Esophagus squamous epithelium (tissue), 5 donors: ENCODE data around the gene TMCO4. TPM values are rescaled to one million over a fixed set of nuclear protein-coding genes. Genes with fewer than 3 reads are reported as not detected.

ENCODE experiments used
- DNase-seq: peaks from one replicate; lab custom pipeline; 2025; lab: John Stamatoyannopoulos, UW
- H3K27ac ChIP-seq, 4 donors: fragments of 200-600 bp; sonication (generic); one replicate each; pipeline ENCODE4 v1.5.1; 2016 to 2019; ENCODE audit warnings: mild to moderate bottlenecking in 1 of 4
- H3K27me3 ChIP-seq, 4 donors: fragments of 200-600 bp; sonication (generic); 1 replicate in 3 of 4; 2 replicates in 1 of 4; pipeline versions ENCODE4 v1.5.1 to v1.6.0; 2017 to 2021; ENCODE audit warnings: antibody characterized with exemption in 1 of 4
- H3K36me3 ChIP-seq, 3 donors: fragments of 200-600 bp; sonication (generic); one replicate each; pipeline ENCODE4 v1.5.1; 2016 to 2019
- H3K4me1 ChIP-seq, 3 donors: fragments of 200-600 bp; sonication (generic); one replicate each; pipeline ENCODE4 v1.5.1; 2017 to 2019
- H3K4me3 ChIP-seq, 4 donors: fragments of 200-600 bp; sonication (generic); 1 replicate in 3 of 4; 2 replicates in 1 of 4; pipeline ENCODE4 v1.5.1; 2016 to 2019; ENCODE audit warnings: mild to moderate bottlenecking in 2 of 4, moderate library complexity in 1 of 4
- H3K9me3 ChIP-seq, 3 donors: fragments of 200-600 bp; sonication (generic); one replicate each; pipeline ENCODE4 v1.5.1; 2016 to 2019
- POLR2A ChIP-seq, 4 donors: fragments of 450-650 bp; IDR thresholded peaks; one replicate each; pipeline ENCODE4 v1.6.1; 2017; ENCODE audit warnings: antibody characterized with exemption in 4 of 4, mild to moderate bottlenecking in 4 of 4, moderate library complexity in 3 of 4
- WGBS, 2 donors: methylation state at CpG; one replicate each; pipeline ENCODE4 v1.1.5; 2018; 5-methylcytosine and 5-hydroxymethylcytosine counted together
- intact Hi-C: fragments of 100-400 bp; cut with DNase I; formaldehyde crosslinking; loops from one replicate; pipeline ENCODE4 v1.15.0; 2022
- total RNA-seq, 4 donors: library from RNA; depleted of rRNA; stranded (reverse); fragments of >200 nt; gene quantifications; one replicate each; pipeline ENCODE4 v1.1.0, GENCODE V29; 2016
- TF ChIP-seq, protein P1 (sequence below), 6 experiments: fragments of 450-650 bp in 4 of 6; fragments of 200-600 bp in 2 of 6; sonication (generic) in 2 of 6; IDR thresholded peaks; one replicate each; pipeline ENCODE4 v1.5.1; 2016 to 2019; ENCODE audit warnings: antibody characterized with exemption in 6 of 6, mild to moderate bottlenecking in 4 of 6, moderate library complexity in 4 of 6
- donor health status: DM: yes; HTN: yes; CAD: no.

Gene TMCO4
- total RNA-seq, 4 donors from 2014 or later, result 13.0 to 28.8 (median 21.2) TPM

DNA sequence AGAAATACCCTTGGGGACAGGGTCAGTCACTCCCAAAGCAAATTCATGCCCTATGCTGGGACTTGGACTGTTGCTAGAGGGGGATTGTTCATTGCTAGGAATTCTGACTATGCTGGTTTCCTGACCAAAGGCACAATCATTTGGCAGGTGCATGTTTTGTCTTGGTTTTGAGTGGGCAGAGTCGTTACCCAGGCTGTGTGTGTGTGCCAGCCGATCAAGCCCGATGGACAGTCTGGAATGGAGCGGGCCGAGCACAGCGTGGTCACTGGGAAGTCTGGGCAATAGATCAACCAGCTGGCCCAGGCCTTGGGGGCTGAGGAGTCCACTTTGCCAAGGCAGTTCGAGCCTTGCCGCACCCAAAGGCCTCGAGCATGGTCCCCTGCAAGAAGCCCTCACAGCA lies 74.1 kb downstream of the TMCO4 start:
- no peaks in the 10 kb centered on the region for H3K27me3 ChIP-seq
- 100% methylated on average over 1 to 2 of the region's 9 CpGs for WGBS, 2 donors
- intact Hi-C loops, result no loop called here
- H3K36me3 ChIP-seq, result peaks cover 0 to 89% (median 5%) of the 10 kb centered on the region in 3 donors
- H3K4me1 ChIP-seq, result peaks cover 0 to 13% (median 0%) of the 10 kb centered on the region in 3 donors
- H3K27ac ChIP-seq, result no peak overlapping the region
- peaks cover 0 to 8% (median 7%) of the 10 kb centered on the region in 3 donors for H3K9me3 ChIP-seq
- DNase-seq, result no peak
- TF ChIP-seq, protein P1, sequence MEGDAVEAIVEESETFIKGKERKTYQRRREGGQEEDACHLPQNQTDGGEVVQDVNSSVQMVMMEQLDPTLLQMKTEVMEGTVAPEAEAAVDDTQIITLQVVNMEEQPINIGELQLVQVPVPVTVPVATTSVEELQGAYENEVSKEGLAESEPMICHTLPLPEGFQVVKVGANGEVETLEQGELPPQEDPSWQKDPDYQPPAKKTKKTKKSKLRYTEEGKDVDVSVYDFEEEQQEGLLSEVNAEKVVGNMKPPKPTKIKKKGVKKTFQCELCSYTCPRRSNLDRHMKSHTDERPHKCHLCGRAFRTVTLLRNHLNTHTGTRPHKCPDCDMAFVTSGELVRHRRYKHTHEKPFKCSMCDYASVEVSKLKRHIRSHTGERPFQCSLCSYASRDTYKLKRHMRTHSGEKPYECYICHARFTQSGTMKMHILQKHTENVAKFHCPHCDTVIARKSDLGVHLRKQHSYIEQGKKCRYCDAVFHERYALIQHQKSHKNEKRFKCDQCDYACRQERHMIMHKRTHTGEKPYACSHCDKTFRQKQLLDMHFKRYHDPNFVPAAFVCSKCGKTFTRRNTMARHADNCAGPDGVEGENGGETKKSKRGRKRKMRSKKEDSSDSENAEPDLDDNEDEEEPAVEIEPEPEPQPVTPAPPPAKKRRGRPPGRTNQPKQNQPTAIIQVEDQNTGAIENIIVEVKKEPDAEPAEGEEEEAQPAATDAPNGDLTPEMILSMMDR (IDR thresholded peaks at IDR 0.05), result no peak
- TF ChIP-seq POLR2A (IDR thresholded peaks at IDR 0.05), result no peak
- H3K4me3 ChIP-seq, result no peak overlapping the region

DNA sequence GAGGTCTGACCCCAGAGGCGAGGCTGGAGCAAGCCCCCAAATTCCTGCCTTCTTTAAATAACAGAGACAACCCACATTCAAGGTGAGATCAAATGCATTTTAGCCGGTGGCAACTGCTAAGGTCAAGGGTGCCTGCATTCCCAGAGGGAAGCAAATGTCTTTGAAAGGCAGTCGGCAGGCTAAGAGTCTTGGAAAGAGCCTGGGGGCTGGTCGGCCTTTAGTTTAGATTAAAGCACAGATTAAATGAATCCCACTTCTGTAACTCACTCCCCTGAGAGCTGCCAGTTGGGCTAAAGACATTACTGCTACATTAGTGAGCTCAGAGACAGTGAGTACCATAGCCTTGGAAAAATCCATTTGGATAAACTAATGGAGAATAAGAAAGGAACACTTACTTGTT lies 75.8 kb downstream of the TMCO4 start:
- H3K4me3 ChIP-seq, result no peak overlapping the region
- no peak for DNase-seq
- intact Hi-C loops, result no loop called here
- H3K36me3 ChIP-seq, result peaks cover 0 to 73% (median 5%) of the 10 kb centered on the region in 3 donors
- no peaks in the 10 kb centered on the region for H3K9me3 ChIP-seq
- TF ChIP-seq, protein P1 (IDR thresholded peaks at IDR 0.05), result no peak
- TF ChIP-seq POLR2A (IDR thresholded peaks at IDR 0.05), result no peak
- H3K4me1 ChIP-seq, result peaks cover 0 to 10% (median 0%) of the 10 kb centered on the region in 3 donors
- 56 to 62% methylated on average over 2 to 3 of the region's 4 CpGs for WGBS, 2 donors
- H3K27ac ChIP-seq, result no peak overlapping the region
- no peaks in the 10 kb centered on the region for H3K27me3 ChIP-seq

DNA sequence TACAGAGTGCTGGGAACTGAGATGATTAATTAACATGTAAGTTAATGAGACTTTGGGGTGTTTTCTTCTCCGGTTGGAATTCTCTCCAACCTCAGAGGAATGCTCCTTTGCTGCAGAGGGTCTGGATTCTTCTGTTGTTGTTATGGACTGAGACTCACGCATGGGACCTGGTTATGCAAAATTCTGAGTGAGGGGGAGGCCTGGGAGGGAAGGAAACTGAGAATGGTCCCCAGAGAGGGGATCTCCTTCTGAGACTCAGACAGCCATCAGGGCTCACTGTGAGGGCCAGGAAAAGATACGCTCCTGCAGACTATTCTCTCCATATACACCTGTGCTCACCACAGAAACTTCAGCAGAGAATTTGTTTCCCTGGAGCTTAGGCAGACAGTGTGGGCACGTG lies 78.7 kb downstream of the TMCO4 start:
- no peaks in the 10 kb centered on the region for H3K4me1 ChIP-seq
- peaks cover 0 to 49% (median 5%) of the 10 kb centered on the region in 3 donors for H3K36me3 ChIP-seq
- no peaks in the 10 kb centered on the region for H3K27me3 ChIP-seq
- no peaks in the 10 kb centered on the region for H3K9me3 ChIP-seq
- no peak overlapping the region for H3K27ac ChIP-seq
- no peak for DNase-seq
- 68 to 77% methylated on average over 4 of the region's 4 CpGs for WGBS, 2 donors
- intact Hi-C loops, result no loop called here
- TF ChIP-seq, protein P1 (IDR thresholded peaks at IDR 0.05), result no peak
- no peak overlapping the region for H3K4me3 ChIP-seq

DNA sequence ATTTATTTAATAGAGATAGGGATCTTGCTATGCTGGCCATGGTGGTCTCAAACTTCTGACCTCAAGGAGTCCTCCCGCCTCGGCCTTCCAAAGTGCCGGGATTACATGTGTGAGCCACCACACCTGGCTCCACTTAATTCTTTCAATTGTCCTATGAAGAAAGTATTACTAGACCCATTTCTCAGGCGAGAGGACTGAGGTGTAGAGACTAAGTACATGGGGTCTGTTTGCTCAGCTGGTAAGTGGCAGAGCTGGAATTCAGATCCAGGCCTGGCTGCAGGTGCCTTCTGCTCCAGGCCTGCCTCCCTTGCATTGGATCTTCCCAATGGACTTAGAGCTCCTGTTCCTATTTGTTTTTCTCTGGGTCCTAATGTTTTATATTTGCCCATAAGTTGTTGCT lies 79.5 kb downstream of the TMCO4 start:
- intact Hi-C loops, result no loop called here
- WGBS, 2 donors, result 85 to 90% methylated on average over 4 of the region's 4 CpGs
- H3K36me3 ChIP-seq, result peaks cover 0 to 41% (median 5%) of the 10 kb centered on the region in 3 donors

DNA sequence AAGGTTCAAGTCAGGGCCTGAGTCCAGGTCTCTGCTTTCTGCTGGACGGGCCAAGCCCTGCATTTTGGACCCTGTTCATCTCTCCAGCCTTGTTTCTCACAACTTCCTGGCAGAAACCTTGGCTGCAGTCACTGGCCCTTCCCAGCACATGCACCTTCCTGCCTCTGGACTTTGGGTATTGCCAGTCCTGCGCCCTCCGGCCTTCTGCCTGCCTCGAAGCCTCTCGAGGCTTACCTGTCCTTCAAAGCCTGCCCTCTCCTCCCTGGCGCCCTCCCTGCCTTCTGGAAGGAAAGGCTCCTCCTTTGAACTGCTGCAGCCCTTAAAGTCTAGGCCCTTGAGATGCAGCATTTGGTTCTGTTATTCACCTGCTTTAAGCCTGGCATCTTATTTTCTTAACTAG lies 82.2 kb downstream of the TMCO4 start:
- Histone ChIP-seq H3K27ac (no peak overlapping the region), H3K36me3 (peaks cover 0 to 26% (median 0%) of the 10 kb centered on the region in 3 donors), H3K4me1 (peaks cover 0 to 7% (median 2%) of the 10 kb centered on the region in 3 donors), H3K27me3 (no peaks in the 10 kb centered on the region), H3K9me3 (no peaks in the 10 kb centered on the region), H3K4me3 (no peak overlapping the region)
- no peak for TF ChIP-seq POLR2A (IDR thresholded peaks at IDR 0.05)
- TF ChIP-seq, protein P1 (IDR thresholded peaks at IDR 0.05), result no peak
- DNase-seq, result no peak
- WGBS, 2 donors, result 79 to 88% methylated on average over 6 of the region's 6 CpGs
- intact Hi-C loops, result no loop called here

More for the DNA sequence above, 79.5 kb downstream of the TMCO4 start:
- Histone ChIP-seq H3K27ac (no peak overlapping the region), H3K4me1 (peaks cover 0 to 7% (median 2%) of the 10 kb centered on the region in 3 donors), H3K9me3 (no peaks in the 10 kb centered on the region), H3K4me3 (no peak overlapping the region), H3K27me3 (no peaks in the 10 kb centered on the region)
- no peak for DNase-seq
- TF ChIP-seq POLR2A (IDR thresholded peaks at IDR 0.05), result no peak
- TF ChIP-seq, protein P1 (IDR thresholded peaks at IDR 0.05), result no peak
